Endodermal cell (in vitro differentiated cells): ENCODE data around the gene KCNMA1. TPM values are rescaled to one million over a fixed set of nuclear protein-coding genes. Genes with fewer than 3 reads are reported as not detected.

Source experiments
- DNase-seq: peaks from one replicate; pipeline ENCODE4 v3.0.0-alpha.2; 2017
- H3K27ac ChIP-seq: 2 replicates; pipeline ENCODE4 v1.5.1; 2013; ENCODE audit warnings: mild to moderate bottlenecking, low read depth, low read length, moderate library complexity
- H3K27me3 ChIP-seq: 2 replicates; pipeline ENCODE4 v1.6.1; 2013; ENCODE audit warnings: mild to moderate bottlenecking, low read length, moderate library complexity; ENCODE audit not compliant: insufficient read depth, control insufficient read depth, poor library complexity, severe bottlenecking
- H3K36me3 ChIP-seq: 2 replicates; pipeline ENCODE4 v1.7.0; 2013; ENCODE audit warnings: mild to moderate bottlenecking, low read length, moderate library complexity; ENCODE audit not compliant: control insufficient read depth, insufficient read depth
- H3K4me1 ChIP-seq: one replicate; pipeline ENCODE4 v1.7.0; 2013; ENCODE audit warnings: low read length; ENCODE audit not compliant: control insufficient read depth, insufficient read depth
- H3K4me3 ChIP-seq: 2 replicates; pipeline ENCODE4 v1.5.1; 2013; ENCODE audit warnings: mild to moderate bottlenecking, low read length, moderate library complexity
- H3K9ac ChIP-seq: 2 replicates; pipeline ENCODE4 v1.6.1; 2013; ENCODE audit warnings: mild to moderate bottlenecking, low read length, moderate library complexity; ENCODE audit not compliant: poor library complexity, severe bottlenecking; ENCODE audit errors: extremely low read depth
- H3K9me3 ChIP-seq: 2 replicates; pipeline ENCODE4 v1.6.1; 2013; ENCODE audit warnings: mild to moderate bottlenecking, low read length, moderate library complexity; ENCODE audit not compliant: control insufficient read depth
- H3K27ac Mint-ChIP-seq: 2 replicates; pipeline ENCODE4 v1.8.0; 2020; ENCODE audit warnings: mixed read lengths
- H3K27me3 Mint-ChIP-seq: 2 replicates; pipeline ENCODE4 v1.8.0; 2021; ENCODE audit warnings: mild to moderate bottlenecking, mixed read lengths; ENCODE audit not compliant: insufficient read depth
- H3K36me3 Mint-ChIP-seq: 2 replicates; pipeline ENCODE4 v1.8.0; 2020; ENCODE audit warnings: low read depth, mixed read lengths
- H3K4me1 Mint-ChIP-seq: 2 replicates; pipeline ENCODE4 v1.8.0; 2020; ENCODE audit warnings: mixed read lengths
- H3K4me3 Mint-ChIP-seq: 2 replicates; pipeline ENCODE4 v1.8.0; 2020; ENCODE audit warnings: mild to moderate bottlenecking, moderate library complexity, mixed read lengths
- H3K9me3 Mint-ChIP-seq: 2 replicates; pipeline ENCODE4 v1.8.0; 2020; ENCODE audit warnings: mild to moderate bottlenecking, mixed read lengths
- WGBS, 2 experiments: methylation state at CpG; one replicate each; pipeline versions ENCODE4 v1.1.5 to v1.1.7; 2013; ENCODE audit warnings: missing lambda C conversion rate in 2 of 2, mixed read lengths in 1 of 2; ENCODE audit not compliant: insufficient coverage in 1 of 2, insufficient read length in 1 of 2; 5-methylcytosine and 5-hydroxymethylcytosine counted together
- total RNA-seq, 2 donors: library from RNA; stranded (reverse); fragmentation: NEBNext Ultra II Directional in 1 of 2; extraction: Animal tissue kit (Norgen Biotek cat#: 25700) in 1 of 2; gene quantifications; 2 replicates in 1 of 2; 3 replicates in 1 of 2; pipeline ENCODE4 v1.2.1, GENCODE V29; 2021
- TF ChIP-seq, protein P1 (sequence below): fragments of 200-600 bp; sonication (generic); conservative IDR thresholded peaks from 2 replicates; pipeline ENCODE4 v1.5.0; 2021; ENCODE audit warnings: antibody characterized with exemption, mild to moderate bottlenecking

Gene KCNMA1
- total RNA-seq, 2 donors from 2014 or later = 0.55 to 1.3 TPM

- Histone ChIP-seq H3K9ac (no peak overlapping the region), H3K36me3 (no peaks in the 10 kb centered on the region), H3K4me1 (no peaks in the 10 kb centered on the region), H3K27ac (no peak overlapping the region), H3K9me3 (no peaks in the 10 kb centered on the region), H3K4me3 (no peak overlapping the region), H3K27me3 (no peaks in the 10 kb centered on the region)
- Mint-ChIP-seq H3K9me3 (no peaks in the 10 kb centered on the region), H3K27ac (no peak overlapping the region), H3K36me3 (no peaks in the 10 kb centered on the region), H3K4me3 (no peak overlapping the region), H3K27me3 (peaks cover 2% of the 10 kb centered on the region), H3K4me1 (peaks cover 6% of the 10 kb centered on the region)
- no peak for DNase-seq
- TF ChIP-seq, protein P1, sequence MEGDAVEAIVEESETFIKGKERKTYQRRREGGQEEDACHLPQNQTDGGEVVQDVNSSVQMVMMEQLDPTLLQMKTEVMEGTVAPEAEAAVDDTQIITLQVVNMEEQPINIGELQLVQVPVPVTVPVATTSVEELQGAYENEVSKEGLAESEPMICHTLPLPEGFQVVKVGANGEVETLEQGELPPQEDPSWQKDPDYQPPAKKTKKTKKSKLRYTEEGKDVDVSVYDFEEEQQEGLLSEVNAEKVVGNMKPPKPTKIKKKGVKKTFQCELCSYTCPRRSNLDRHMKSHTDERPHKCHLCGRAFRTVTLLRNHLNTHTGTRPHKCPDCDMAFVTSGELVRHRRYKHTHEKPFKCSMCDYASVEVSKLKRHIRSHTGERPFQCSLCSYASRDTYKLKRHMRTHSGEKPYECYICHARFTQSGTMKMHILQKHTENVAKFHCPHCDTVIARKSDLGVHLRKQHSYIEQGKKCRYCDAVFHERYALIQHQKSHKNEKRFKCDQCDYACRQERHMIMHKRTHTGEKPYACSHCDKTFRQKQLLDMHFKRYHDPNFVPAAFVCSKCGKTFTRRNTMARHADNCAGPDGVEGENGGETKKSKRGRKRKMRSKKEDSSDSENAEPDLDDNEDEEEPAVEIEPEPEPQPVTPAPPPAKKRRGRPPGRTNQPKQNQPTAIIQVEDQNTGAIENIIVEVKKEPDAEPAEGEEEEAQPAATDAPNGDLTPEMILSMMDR = no peak
- whole genome bisulfite sequencing, 2 experiments = 90 to 91% methylated on average over 3 to 6 of the region's 6 CpGs
Measured at GRCh38 chr10:77139252-77140160, 498.1 kb downstream of the KCNMA1 start.

DNA sequence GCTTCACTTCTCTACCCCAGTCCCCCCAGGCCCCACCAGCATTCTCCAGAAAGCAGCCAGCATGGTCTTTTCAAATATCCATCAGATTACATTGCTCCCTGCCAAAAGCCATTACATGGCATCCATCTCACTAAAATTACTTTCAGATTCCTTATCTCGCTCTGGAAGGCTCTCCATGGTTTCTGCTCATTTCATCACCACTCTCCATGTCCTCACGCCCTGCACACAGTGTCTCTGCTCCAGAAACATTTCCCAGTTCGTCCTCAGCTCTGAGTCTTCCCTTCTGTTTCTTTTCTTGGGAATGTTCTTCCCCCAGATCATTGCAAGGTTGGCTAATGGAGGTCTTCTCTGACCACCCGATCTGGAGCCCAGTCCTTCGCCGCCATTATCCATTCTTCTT lies 499.1 kb downstream of the KCNMA1 start:
- TF ChIP-seq, protein P1 = no peak
- H3K4me1 Mint-ChIP-seq = peaks cover 6% of the 10 kb centered on the region
- Histone ChIP-seq H3K9me3 (no peaks in the 10 kb centered on the region), H3K4me3 (no peak overlapping the region), H3K36me3 (no peaks in the 10 kb centered on the region), H3K27me3 (no peaks in the 10 kb centered on the region), H3K9ac (no peak overlapping the region), H3K4me1 (no peaks in the 10 kb centered on the region), H3K27ac (no peak overlapping the region)
- no peak overlapping the region for H3K27ac Mint-ChIP-seq
- 92 to 95% methylated on average over 6 of the region's 6 CpGs for WGBS, 2 experiments
- no peak for DNase-seq
- H3K9me3 Mint-ChIP-seq = no peaks in the 10 kb centered on the region
- peaks cover 2% of the 10 kb centered on the region for H3K27me3 Mint-ChIP-seq
- no peak overlapping the region for H3K4me3 Mint-ChIP-seq
- no peaks in the 10 kb centered on the region for H3K36me3 Mint-ChIP-seq

DNA sequence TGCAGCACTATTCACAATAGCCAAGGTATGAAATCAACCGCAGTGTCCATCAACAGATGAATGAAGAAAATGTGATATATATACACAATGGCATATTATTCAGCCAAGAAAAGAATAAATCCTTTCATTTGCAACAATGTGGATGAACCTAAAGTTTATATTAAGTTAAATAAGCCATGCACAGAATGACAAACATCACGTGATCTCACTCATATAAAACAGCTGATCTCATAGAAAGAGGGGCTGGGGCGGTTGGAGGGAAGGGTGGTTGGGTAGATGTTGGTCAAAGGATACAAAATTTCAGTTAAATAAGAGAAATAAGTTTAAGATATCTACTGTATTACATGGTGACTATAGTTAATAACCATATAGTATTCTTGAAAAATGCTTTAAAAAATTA lies 502.1 kb downstream of the KCNMA1 start:
- H3K36me3 Mint-ChIP-seq = no peaks in the 10 kb centered on the region
- WGBS, 2 experiments = 93% methylated on average over 3 of the region's 3 CpGs; no CpG with 5 or more reads in 1 of the 2 experiments
- H3K9ac ChIP-seq = no peak overlapping the region

More for the DNA sequence above, 502.1 kb downstream of the KCNMA1 start:
- H3K4me1 ChIP-seq = no peaks in the 10 kb centered on the region
- Mint-ChIP-seq H3K4me3 (no peak overlapping the region), H3K4me1 (peaks cover 6% of the 10 kb centered on the region), H3K27me3 (peaks cover under 1% of the 10 kb centered on the region), H3K27ac (no peak overlapping the region), H3K9me3 (no peaks in the 10 kb centered on the region)
- no peak for DNase-seq
- H3K27ac ChIP-seq = no peak overlapping the region
- no peaks in the 10 kb centered on the region for H3K27me3 ChIP-seq
- TF ChIP-seq, protein P1 = no peak
- no peak overlapping the region for H3K4me3 ChIP-seq
- no peaks in the 10 kb centered on the region for H3K36me3 ChIP-seq
- no peaks in the 10 kb centered on the region for H3K9me3 ChIP-seq
